ENCODE measurements around the gene CDH13.

- TF ChIP-seq CTCF (conservative IDR thresholded peaks at IDR 0.05; ENCODE audit: low read depth in 2 of 2): no peak
- TF ChIP-seq POLR2AphosphoS5 (IDR thresholded peaks at IDR 0.05; ENCODE audit: low read depth): no peak
- TF ChIP-seq CREB1 (CRISPR knock-in tag; IDR thresholded peaks at IDR 0.05; ENCODE audit: low read depth): no peak
- TF ChIP-seq EZH2 (IDR thresholded peaks at IDR 0.05; ENCODE audit: low read depth, unreplicated experiment): no peak
- TF ChIP-seq EZH2phosphoT487 (IDR thresholded peaks at IDR 0.05; ENCODE audit: unreplicated experiment): no peak
- no peak for TF ChIP-seq REST (IDR thresholded peaks at IDR 0.05; ENCODE audit: unreplicated experiment)
- TF ChIP-seq JUNB (IDR thresholded peaks at IDR 0.05; ENCODE audit: unreplicated experiment): no peak
- no peak for TF ChIP-seq STAT1 (IDR thresholded peaks at IDR 0.05; ENCODE audit: unreplicated experiment)
- TF ChIP-seq ZNF114 (CRISPR knock-in tag; IDR thresholded peaks at IDR 0.05): no peak
- TF ChIP-seq ETS1 (IDR thresholded peaks at IDR 0.05): no peak
- no peak for TF ChIP-seq NANOG (IDR thresholded peaks at IDR 0.05; ENCODE audit: borderline replicate concordance)
- TF ChIP-seq ZNF462 (CRISPR knock-in tag; IDR thresholded peaks at IDR 0.05): no peak
- no peak for TF ChIP-seq ZNF331 (CRISPR knock-in tag; IDR thresholded peaks at IDR 0.05; ENCODE audit: low read depth)
Measured at GRCh38 chr16:82639263-82639662, 12.5 kb downstream of the CDH13 start.

Measured in GM23338 (cell line).